Liver (tissue), 9 donors: ENCODE data around the gene ENOSF1. TPM values are rescaled to one million over a fixed set of nuclear protein-coding genes. Genes with fewer than 3 reads are reported as not detected.
"Not testable (repeated sequence)": the region's sequence is repeated elsewhere in the genome, so short reads cannot be mapped to it uniquely, and the experiment has no call there.

Experiments
- DNase-seq: peaks from one replicate; pipeline ENCODE4 v3.0.0-alpha.2; 2017; ENCODE audit warnings: low spot score
- H3K27ac ChIP-seq, 2 donors: one replicate each; pipeline ENCODE4 v1.7.0; 2013; ENCODE audit warnings: inconsistent platforms in 2 of 2, low read length in 2 of 2, control low read depth in 1 of 2, low read depth in 1 of 2, mild to moderate bottlenecking in 1 of 2
- H3K27me3 ChIP-seq, 4 donors: one replicate each; pipeline versions ENCODE4 v1.6.1 to v1.7.0; 2013; ENCODE audit warnings: low read length in 3 of 4, inconsistent platforms in 1 of 4, mild to moderate bottlenecking in 1 of 4, moderate library complexity in 1 of 4; ENCODE audit not compliant: control insufficient read depth in 4 of 4, insufficient read depth in 4 of 4
- H3K36me3 ChIP-seq, 4 donors: one replicate each; pipeline versions ENCODE4 v1.6.1 to v1.7.0; 2013; ENCODE audit warnings: low read length in 3 of 4, mild to moderate bottlenecking in 3 of 4, low read depth in 1 of 4, moderate library complexity in 1 of 4; ENCODE audit not compliant: control insufficient read depth in 4 of 4, insufficient read depth in 3 of 4
- H3K4me1 ChIP-seq, 4 donors: one replicate each; pipeline versions ENCODE4 v1.6.1 to v1.7.0; 2013; ENCODE audit warnings: low read length in 3 of 4, mild to moderate bottlenecking in 3 of 4, moderate library complexity in 1 of 4; ENCODE audit not compliant: control insufficient read depth in 4 of 4, insufficient read depth in 4 of 4
- H3K4me3 ChIP-seq, 3 donors: one replicate each; pipeline versions ENCODE4 v1.6.1 to v1.7.0; 2013; ENCODE audit warnings: low read length in 3 of 3, control low read depth in 1 of 3, low read depth in 1 of 3, mild to moderate bottlenecking in 1 of 3
- H3K9ac ChIP-seq, 2 donors: one replicate each; pipeline ENCODE4 v1.7.0; 2013; ENCODE audit warnings: low read length in 2 of 2, mild to moderate bottlenecking in 2 of 2, moderate library complexity in 2 of 2, control low read depth in 1 of 2, low read depth in 1 of 2
- H3K9me3 ChIP-seq, 4 donors: one replicate each; pipeline versions ENCODE4 v1.6.1 to v1.7.0; 2013; ENCODE audit warnings: low read length in 3 of 4; ENCODE audit not compliant: control insufficient read depth in 4 of 4
- FOXA1 ChIP-seq: IDR thresholded peaks from 2 replicates; pipeline ENCODE4 v1.6.1; 2016; ENCODE audit warnings: antibody characterized with exemption
- RAD21 ChIP-seq, 2 donors: IDR thresholded peaks; 2 replicates each; pipeline ENCODE4 v1.6.1; 2016; ENCODE audit warnings: antibody characterized with exemption in 2 of 2, mild to moderate bottlenecking in 2 of 2
- RXRA ChIP-seq, 2 donors: IDR thresholded peaks; 2 replicates each; pipeline ENCODE4 v1.6.1; 2017 to 2018; ENCODE audit warnings: antibody characterized with exemption in 2 of 2, mild to moderate bottlenecking in 1 of 2
- SP1 ChIP-seq: IDR thresholded peaks from 2 replicates; pipeline ENCODE4 v1.6.1; 2018; ENCODE audit warnings: antibody characterized with exemption, mild to moderate bottlenecking
- TAF1 ChIP-seq: conservative IDR thresholded peaks from 2 replicates; pipeline ENCODE4 v1.6.1; 2016; ENCODE audit warnings: antibody characterized with exemption, mild to moderate bottlenecking
- YY1 ChIP-seq: IDR thresholded peaks from 2 replicates; pipeline ENCODE4 v1.6.1; 2016; ENCODE audit warnings: antibody characterized with exemption, mild to moderate bottlenecking
- ZBTB33 ChIP-seq: IDR thresholded peaks from 2 replicates; pipeline ENCODE4 v1.6.1; 2016; ENCODE audit warnings: antibody characterized with exemption
- WGBS: extraction: QIAGEN DNeasy Blood & Tissue Kit; methylation state at CpG from one replicate; pipeline ENCODE4 v1.1.7; 2013; 5-methylcytosine and 5-hydroxymethylcytosine counted together
- polyA plus RNA-seq, 2 donors: library from polyadenylated mRNA; stranded (reverse) in 1 of 2; unstranded in 1 of 2; fragments of 200-250 nt in 1 of 2; fragments of >200 nt in 1 of 2; fragmentation: Nextera tagmentation in 1 of 2; extraction: Ambion mirVana in 1 of 2; gene quantifications; one replicate each; pipeline versions ENCODE4 v1.2.1 to v1.2.3, GENCODE V29; 2013 to 2015
- total RNA-seq, 2 donors: library from RNA; depleted of rRNA; stranded (reverse); fragments of >200 nt; gene quantifications; one replicate each; pipeline ENCODE4 v1.2.3, GENCODE V29; 2014
- TF ChIP-seq, protein P1 (sequence below): IDR thresholded peaks from 2 replicates; pipeline ENCODE4 v1.6.1; 2016; ENCODE audit warnings: antibody characterized with exemption, mild to moderate bottlenecking
- TF ChIP-seq, protein P2 (sequence below): IDR thresholded peaks from 2 replicates; pipeline ENCODE4 v1.6.1; 2016; ENCODE audit warnings: antibody characterized with exemption
- TF ChIP-seq, protein P3 (sequence below): fragments of 150-350 bp; IDR thresholded peaks from 2 replicates; pipeline ENCODE4 v1.5.1; 2017; ENCODE audit warnings: improper control_type of control experiment, low read depth, low read length; ENCODE audit not compliant: missing input control
- donor health status: healthy.
- donor health status: healthy.
- donor health status: healthy.
- donor health status: healthy.
- donor health status: healthy.

ENOSF1 gene, protein sequence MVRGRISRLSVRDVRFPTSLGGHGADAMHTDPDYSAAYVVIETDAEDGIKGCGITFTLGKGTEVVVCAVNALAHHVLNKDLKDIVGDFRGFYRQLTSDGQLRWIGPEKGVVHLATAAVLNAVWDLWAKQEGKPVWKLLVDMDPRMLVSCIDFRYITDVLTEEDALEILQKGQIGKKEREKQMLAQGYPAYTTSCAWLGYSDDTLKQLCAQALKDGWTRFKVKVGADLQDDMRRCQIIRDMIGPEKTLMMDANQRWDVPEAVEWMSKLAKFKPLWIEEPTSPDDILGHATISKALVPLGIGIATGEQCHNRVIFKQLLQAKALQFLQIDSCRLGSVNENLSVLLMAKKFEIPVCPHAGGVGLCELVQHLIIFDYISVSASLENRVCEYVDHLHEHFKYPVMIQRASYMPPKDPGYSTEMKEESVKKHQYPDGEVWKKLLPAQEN
- total RNA-seq, result 10 to 100 TPM; 34.0 to 96.1 TPM
- 10 to 100 TPM; 45.9 to 61.4 TPM for polyA plus RNA-seq

- Histone ChIP-seq H3K4me3 (peak within 1 kb of the TSS; percentile 79 to 85 (median 83)), H3K9me3 (no peaks in the 10 kb centered on the region)
- 6% methylated on average over 90 of the region's 91 CpGs for WGBS
Observed at GRCh38 chr18:712401-713134, at the start of gene ENOSF1. Gene ENOSF1, minus strand, starts transcription at chr18:712630. Its CDS starts 43 bp downstream, at chr18:712587.

DNA sequence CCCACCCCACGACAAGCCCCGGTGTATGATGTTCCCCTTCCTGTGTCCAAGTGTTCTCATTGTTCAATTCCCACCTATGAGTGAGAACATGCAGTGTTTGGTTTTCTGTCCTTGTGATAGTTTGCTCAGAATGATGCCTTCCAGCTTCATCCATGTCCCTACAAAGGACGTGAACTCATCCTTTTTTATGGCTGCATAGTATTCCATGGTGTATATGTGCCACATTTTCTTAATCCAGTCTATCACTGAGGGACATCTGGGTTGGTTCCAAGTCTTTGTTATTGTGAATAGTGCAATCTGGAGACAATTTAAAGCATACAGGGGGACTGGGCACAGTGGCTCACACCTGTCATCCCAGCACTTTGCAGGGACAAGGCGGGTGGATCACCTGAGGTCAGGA lies 47.4 kb upstream of the ENOSF1 start:
- not testable (repeated sequence) for DNase-seq, H3K9me3 ChIP-seq, H3K4me1 ChIP-seq, H3K4me3 ChIP-seq, H3K27ac ChIP-seq, H3K27me3 ChIP-seq, H3K36me3 ChIP-seq, H3K9ac ChIP-seq
- WGBS, result over 99% methylated on average over 2 of the region's 4 CpGs

More at GRCh38 chr18:712401-713134, at the start of gene ENOSF1:
- Histone ChIP-seq H3K27ac (peak within 1 kb of the TSS; percentile 93 to 99), H3K27me3 (no peaks in the 10 kb centered on the region), H3K4me1 (peaks cover 0 to 13% (median 7%) of the 10 kb centered on the region in 4 donors), H3K9ac (peak within 1 kb of the TSS; percentile 75 to 96), H3K36me3 (peaks cover 0 to 5% (median 4%) of the 10 kb centered on the region in 4 donors)
- peak; percentile 95 for DNase-seq
- TF ChIP-seq, protein P1, sequence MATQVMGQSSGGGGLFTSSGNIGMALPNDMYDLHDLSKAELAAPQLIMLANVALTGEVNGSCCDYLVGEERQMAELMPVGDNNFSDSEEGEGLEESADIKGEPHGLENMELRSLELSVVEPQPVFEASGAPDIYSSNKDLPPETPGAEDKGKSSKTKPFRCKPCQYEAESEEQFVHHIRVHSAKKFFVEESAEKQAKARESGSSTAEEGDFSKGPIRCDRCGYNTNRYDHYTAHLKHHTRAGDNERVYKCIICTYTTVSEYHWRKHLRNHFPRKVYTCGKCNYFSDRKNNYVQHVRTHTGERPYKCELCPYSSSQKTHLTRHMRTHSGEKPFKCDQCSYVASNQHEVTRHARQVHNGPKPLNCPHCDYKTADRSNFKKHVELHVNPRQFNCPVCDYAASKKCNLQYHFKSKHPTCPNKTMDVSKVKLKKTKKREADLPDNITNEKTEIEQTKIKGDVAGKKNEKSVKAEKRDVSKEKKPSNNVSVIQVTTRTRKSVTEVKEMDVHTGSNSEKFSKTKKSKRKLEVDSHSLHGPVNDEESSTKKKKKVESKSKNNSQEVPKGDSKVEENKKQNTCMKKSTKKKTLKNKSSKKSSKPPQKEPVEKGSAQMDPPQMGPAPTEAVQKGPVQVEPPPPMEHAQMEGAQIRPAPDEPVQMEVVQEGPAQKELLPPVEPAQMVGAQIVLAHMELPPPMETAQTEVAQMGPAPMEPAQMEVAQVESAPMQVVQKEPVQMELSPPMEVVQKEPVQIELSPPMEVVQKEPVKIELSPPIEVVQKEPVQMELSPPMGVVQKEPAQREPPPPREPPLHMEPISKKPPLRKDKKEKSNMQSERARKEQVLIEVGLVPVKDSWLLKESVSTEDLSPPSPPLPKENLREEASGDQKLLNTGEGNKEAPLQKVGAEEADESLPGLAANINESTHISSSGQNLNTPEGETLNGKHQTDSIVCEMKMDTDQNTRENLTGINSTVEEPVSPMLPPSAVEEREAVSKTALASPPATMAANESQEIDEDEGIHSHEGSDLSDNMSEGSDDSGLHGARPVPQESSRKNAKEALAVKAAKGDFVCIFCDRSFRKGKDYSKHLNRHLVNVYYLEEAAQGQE, result peak; percentile 16
- TF ChIP-seq ZBTB33, result no peak
- TF ChIP-seq YY1, result peak; percentile 94
- peak; percentile 64 to 86 for TF ChIP-seq RXRA (IDR thresholded peaks at IDR 0.05)
- TF ChIP-seq, protein P2, sequence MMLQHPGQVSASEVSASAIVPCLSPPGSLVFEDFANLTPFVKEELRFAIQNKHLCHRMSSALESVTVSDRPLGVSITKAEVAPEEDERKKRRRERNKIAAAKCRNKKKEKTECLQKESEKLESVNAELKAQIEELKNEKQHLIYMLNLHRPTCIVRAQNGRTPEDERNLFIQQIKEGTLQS, result no peak
- TF ChIP-seq SP1, result peak; percentile 37
- peak; percentile 69 to 75 for TF ChIP-seq RAD21 (IDR thresholded peaks at IDR 0.05)
- TF ChIP-seq FOXA1, result no peak
- TF ChIP-seq, protein P3, sequence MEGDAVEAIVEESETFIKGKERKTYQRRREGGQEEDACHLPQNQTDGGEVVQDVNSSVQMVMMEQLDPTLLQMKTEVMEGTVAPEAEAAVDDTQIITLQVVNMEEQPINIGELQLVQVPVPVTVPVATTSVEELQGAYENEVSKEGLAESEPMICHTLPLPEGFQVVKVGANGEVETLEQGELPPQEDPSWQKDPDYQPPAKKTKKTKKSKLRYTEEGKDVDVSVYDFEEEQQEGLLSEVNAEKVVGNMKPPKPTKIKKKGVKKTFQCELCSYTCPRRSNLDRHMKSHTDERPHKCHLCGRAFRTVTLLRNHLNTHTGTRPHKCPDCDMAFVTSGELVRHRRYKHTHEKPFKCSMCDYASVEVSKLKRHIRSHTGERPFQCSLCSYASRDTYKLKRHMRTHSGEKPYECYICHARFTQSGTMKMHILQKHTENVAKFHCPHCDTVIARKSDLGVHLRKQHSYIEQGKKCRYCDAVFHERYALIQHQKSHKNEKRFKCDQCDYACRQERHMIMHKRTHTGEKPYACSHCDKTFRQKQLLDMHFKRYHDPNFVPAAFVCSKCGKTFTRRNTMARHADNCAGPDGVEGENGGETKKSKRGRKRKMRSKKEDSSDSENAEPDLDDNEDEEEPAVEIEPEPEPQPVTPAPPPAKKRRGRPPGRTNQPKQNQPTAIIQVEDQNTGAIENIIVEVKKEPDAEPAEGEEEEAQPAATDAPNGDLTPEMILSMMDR, result peak; percentile 84
- TF ChIP-seq TAF1, result no peak
